NOMO-1 (cell line): Measurements from ENCODE around the gene ATP9A.

Source experiments
- DNase-seq, 2 experiments: peaks; one replicate each; lab custom pipeline; 2025; ENCODE audit not compliant: unreplicated experiment in 2 of 2; lab: John Stamatoyannopoulos, UW

Gene ATP9A

GRCh38 chr20:51634877-51635276 is 133.3 kb downstream of the ATP9A start:
- DNase-seq = no peak

- no peak for DNase-seq
Measured at GRCh38 chr20:51634257-51634656, 133.9 kb downstream of the ATP9A start.

DNA sequence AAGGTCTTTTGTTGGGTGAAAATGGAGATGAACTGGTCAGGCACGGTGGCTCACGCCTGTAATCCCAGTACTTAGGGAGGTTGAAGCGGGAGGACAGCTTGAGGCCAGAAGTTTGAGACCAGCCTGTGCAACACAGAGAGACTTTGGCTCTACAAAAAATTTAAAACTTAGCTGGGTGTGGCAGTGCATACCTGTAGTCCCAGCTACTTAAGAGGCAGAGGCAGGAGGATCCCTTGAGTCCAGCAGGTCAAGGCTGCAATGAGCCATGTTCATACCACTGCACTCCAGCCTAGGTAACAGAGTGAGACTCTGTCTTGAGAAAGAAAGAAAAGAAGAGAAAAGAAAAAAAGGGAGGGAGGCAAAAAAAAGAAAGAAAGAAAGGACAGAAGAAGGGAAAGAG is 134.8 kb downstream of the ATP9A start:
- DNase-seq = no peak

DNA sequence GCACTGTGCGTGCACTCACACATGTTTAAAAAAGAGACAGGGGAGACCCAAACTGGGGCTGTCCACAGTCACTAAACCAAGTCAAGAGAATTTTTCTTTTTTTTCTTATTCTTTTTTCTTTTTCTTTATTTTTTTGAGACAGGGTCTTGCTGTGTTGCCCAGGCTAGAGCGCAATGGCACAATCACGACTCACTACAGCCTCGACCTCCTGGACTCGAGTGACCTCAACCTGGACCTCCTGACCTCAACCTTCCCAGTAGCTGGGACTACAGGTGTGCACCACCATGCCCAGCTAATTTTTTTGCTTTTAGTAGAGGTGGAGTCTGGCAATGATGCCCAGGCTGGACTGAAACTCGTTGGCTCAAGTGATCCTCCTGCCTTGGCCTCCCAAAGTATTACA is 136.2 kb downstream of the ATP9A start:
- DNase-seq = no peak

- peak; percentile 68 to 92 for DNase-seq
Measured at GRCh38 chr20:51631011-51631950, 136.9 kb downstream of the ATP9A start.

DNA sequence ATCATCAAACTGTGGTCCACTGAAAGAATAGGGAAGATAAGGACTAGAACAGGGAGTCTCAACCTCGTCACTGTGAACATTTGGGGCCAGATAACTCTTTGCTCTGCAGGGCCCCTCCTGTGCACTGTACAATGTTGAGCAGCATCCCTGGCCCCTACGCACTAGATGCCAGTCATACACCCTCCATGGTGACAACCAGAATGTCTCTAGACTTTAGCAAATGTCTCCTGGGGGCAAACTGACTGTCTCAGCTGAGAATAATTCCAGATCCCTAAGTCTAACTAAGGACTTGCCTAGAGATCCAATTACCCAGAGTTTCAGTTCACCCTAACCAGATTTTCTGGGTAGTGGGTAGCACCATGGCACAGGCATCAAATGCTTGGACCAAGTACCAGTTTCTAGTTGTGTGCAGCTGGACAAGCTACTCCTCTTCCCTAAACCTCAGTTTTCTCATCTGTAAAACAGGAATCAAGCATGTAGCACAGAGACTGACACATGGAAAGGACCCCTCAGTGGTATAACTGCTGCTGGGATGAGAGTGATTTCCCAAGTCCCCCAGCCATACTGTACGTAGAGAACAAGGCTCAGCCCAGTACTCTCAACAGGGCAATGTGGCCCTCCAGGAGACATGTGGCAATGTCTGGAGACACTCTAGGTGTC is 138.7 kb downstream of the ATP9A start:
- no peak for DNase-seq

DNA sequence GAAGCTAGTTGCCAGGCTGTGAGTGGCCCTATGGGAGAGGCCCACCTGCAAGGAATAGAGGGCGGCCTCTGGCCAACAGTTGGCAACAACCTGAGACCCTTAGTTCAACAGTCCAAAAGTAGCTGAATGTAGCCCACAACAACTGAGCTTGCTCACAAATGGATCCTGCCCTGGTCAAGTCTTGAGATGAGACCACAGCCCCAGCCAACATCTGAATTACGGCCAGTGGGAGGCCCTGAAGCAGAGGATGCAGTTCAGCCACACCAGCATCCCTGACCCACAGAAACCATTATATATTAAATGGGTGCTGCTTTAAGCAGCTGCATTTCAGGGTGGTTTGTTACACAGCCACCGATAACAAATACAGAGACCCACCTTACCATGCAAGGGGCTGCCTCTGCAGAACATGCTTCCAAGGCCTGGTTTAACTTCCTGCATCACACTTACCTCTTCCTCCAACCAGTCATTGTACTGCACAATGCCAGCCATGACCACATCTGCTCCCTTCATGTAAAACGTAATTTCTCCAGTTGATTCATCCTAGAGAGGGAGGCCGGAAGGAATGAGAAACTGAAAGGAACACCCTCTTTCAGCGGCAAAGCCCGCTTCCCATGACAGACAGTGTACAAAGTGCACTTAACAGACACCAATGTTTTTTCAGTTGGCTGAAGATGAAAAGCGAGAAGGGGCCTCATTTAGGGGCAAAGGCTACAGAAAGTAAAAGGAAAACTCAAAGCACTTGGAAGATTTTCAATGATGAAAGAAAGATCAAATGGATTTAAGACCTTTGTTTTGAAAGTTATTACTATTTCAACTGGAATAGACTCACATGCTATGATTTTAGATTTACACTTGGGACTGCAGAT is 139.4 kb downstream of the ATP9A start:
- no peak for DNase-seq

DNA sequence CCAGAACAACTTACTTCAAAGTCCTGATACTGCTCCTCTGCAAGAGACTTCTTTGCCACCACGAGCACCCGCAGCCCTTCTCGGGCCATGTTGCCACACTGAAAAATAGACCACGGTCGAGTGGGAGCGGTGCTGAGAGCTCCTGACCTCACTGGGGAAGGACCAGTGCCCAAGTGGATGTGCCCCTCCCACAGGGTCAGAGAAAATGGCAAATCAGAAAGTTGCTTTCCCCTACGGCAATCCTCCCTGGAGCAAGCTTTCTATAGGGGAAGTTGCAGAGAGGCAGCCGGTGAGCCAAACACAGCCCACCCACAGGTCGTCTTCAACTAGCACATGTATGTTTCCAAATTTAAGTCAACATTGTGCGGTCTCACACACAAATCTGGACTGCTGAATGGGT is 140.6 kb downstream of the ATP9A start:
- no peak for DNase-seq

- no peak for DNase-seq
Measured at GRCh38 chr20:51625105-51625504, 143.1 kb downstream of the ATP9A start.

GRCh38 chr20:51624157-51624731 is 143.9 kb downstream of the ATP9A start:
- peak; percentile 38 to 47 for DNase-seq

DNA sequence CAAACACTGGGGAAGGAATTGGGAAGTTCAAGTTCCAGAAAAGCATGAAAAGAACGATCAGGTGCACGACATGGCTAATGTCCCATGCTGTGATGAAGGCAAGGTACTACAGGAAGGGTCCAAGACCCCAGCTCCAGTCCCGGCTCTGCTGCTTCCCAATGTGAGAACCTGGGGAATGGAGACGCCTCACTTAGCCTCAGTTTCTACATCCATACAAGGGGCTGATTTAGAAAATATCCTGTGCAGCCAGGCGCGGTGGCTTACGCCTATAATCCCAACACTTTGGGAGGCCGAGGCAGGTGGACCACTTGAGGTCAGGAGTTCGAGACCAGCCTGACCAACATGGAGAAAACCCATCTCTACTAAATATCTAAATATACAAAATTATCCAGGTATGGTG is 144.9 kb downstream of the ATP9A start:
- no peak for DNase-seq

DNA sequence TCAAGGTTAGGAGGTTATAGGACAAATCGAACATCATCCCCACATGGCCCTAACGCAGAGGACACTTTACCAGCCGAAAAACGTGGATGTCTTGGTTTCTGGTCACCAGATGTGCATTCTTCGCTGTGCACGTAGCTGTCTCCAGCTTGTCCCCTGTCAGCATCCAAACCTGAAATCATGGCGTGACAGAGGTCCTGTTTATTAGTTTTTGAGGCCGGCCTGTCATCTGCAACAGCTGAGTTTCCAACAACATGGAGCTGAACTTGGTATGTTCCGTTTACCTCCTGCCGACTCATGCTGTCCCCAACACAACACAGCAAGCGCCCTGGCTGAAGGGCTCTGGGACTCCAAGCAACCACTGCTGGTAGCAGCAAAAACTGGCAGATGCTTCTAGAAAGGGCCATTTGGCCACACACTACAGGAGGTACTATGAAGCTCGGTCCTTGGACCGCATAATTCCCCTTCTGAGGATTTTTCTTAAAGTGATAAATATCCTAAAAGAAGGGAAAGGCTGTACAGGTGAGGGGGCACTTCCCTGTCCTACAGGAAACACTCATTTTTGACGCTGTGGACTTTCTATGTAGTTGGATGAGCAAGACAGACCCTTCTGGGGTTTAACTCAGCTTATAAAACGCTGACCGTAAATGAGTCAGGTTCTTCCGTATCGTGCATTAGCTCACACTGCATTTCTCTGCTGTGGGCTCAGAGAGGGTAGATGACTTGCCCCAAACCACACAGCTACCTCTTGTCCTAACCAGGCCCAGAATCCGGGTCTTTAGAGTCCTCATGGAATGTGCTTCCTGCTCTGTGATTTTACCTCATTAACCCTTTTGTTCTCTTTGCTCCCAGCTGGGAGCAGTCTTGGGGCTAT is 146.0 kb downstream of the ATP9A start:
- DNase-seq = no peak

DNA sequence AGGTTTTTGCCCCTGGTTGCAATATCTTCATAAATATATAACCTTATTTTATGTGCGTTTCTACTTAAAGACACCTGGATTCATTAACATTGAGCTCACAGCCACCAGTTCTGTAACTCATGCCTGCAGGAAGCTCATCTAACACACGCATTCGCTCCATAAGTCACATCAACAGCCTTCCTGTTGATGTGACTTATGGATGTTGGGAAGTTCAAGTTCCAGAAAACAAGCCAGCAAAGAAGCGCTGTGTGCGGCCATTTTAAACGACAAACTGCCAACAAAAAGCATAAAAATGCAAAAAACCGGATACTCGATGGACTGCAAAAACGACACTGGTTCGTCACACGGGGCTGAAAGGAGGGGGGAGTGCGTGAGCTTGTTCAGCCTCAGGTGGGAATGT is 147.8 kb downstream of the ATP9A start:
- DNase-seq = no peak

GRCh38 chr20:51616060-51616459 is 152.1 kb downstream of the ATP9A start:
- peak in 1 of 2 experiments; percentile 1 for DNase-seq

- no peak for DNase-seq
Measured at GRCh38 chr20:51614687-51615086, 153.5 kb downstream of the ATP9A start.

DNA sequence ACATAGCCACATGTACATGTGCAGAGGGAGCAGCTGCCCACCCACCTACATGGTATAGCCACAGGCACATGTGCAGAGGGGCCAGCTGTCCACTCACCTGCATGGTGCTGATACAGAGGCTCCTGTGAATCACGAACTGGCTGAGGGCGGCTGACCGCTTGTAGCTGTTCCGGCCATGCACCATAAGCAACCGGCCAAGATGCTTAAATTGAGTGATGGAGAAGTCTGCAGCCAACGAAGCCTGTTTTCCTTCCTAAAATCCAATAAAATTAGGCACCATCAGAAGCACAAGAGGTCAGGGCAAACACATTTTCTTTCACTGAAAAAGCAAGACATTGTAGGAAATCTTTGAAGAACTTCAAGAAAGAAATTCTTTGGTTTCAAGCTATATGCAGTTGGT is 154.6 kb downstream of the ATP9A start:
- no peak for DNase-seq

DNA sequence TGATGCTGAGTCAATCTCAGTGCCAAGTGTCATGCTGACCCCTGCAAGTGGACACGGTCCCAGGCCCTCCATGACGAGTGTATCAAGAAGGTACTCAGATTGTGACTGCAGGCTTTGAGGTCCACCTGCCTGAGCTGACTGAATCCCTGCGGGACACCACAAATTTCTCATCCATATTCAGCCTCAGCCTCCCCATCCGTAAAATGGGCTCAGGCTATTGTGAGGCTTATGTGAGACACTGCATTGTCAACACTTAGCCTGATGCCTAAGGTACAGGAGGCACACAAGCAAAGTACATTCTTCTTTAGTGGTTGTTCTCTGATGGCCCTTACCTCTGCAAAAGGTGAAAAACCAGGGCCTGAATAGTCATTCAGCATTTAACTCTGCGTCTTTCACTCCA is 155.3 kb downstream of the ATP9A start:
- no peak for DNase-seq

DNA sequence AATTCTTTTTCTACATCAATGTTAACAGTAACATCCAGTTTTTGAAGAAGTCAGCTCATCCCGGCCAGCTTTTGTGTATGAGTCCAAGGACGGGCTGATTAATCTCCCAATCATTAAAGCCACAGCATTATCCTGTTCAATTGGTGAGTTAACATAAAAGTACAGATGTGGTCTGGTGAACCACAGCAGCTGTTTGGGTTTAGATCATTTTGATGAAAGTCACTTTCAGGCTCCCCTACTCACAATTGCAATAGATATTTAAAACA is 156.6 kb downstream of the ATP9A start:
- DNase-seq = no peak

DNA sequence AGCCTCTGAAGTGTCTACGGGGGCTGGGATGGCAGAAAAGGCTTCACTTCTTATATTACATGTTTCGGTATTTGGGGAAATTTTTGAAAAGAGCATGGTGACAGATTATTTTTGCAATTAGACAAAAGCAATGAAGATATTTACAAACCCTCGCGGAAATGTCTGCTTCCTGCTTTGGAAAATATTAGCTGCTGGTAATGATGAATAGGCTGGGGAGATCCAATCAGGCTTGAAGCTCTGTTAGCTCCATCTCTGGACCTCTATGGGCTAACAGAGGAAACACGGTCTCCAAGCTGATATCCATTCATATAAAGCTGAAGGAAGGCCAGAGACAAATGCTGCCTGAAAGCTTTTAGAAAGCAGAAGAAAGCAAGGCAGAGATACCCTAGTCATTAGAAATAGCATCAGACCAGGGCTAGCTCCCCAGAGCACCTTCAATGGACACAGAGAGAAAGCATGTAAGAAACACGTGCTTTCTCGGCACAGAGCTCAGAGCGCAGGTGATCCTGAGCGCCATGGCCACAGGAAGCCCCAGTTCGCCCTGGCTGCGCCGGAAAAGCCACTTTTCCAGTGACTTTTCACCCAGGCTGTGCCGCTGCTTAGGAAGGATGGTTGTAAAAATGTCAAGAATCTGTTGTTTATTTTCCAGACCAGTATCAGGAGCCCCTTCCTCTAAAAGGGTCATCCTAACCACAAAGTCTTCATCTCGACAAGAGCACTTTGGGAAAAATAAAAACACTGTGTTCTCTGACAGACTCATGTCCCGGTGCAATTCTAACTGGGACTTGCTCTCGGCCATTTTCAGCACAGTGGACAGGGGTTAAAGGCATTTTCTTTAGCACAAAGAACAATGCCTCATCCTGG is 157.2 kb downstream of the ATP9A start:
- no peak for DNase-seq
